C4-2B (cell line): ENCODE measurements around the gene SBK2.

ENCODE experiments used
- CTCF ChIP-seq: fragments of 450-650 bp; conservative IDR thresholded peaks from 2 replicates; pipeline ENCODE4 v1.5.1; 2017; ENCODE audit warnings: mild to moderate bottlenecking
- ZFX ChIP-seq: fragments of 450-650 bp; IDR thresholded peaks from 2 replicates; pipeline ENCODE4 v1.6.1; 2017

- TF ChIP-seq CTCF (no peak), ZFX (no peak)
Observed at GRCh38 chr19:55566823-55567222, 29.9 kb upstream of the SBK2 start.
